GM12865 (cell line): ENCODE data around the gene ARHGEF26.

ENCODE experiments used
- DNase-seq: peaks from one replicate; pipeline ENCODE4 v3.0.0; 2010; ENCODE audit warnings: low read depth
- H3K4me3 ChIP-seq: 2 replicates; pipeline ENCODE4 v1.5.1; 2011; ENCODE audit warnings: mild to moderate bottlenecking, low read depth, low read length, control low read depth
- CTCF ChIP-seq: IDR thresholded peaks from 2 replicates; pipeline ENCODE4 v1.5.1; 2011; ENCODE audit warnings: low read length, control low read depth, low read depth, inconsistent platforms; ENCODE audit not compliant: insufficient read depth; ENCODE audit errors: missing control alignments

ARHGEF26 gene

GRCh38 chr3:154229217-154229590 lies 108.0 kb downstream of the ARHGEF26 start:
- TF ChIP-seq CTCF = no peak
- DNase-seq = no peak
- no peak overlapping the region for H3K4me3 ChIP-seq

GRCh38 chr3:154235330-154235729 lies 114.1 kb downstream of the ARHGEF26 start:
- no peak for DNase-seq
- TF ChIP-seq CTCF = no peak

GRCh38 chr3:154236331-154236730 lies 115.1 kb downstream of the ARHGEF26 start:
- DNase-seq = no peak

More at GRCh38 chr3:154235330-154235729, 114.1 kb downstream of the ARHGEF26 start:
- H3K4me3 ChIP-seq = no peak overlapping the region

GRCh38 chr3:154240235-154240634 lies 119.0 kb downstream of the ARHGEF26 start:
- no peak overlapping the region for H3K4me3 ChIP-seq
- TF ChIP-seq CTCF = no peak
- DNase-seq = no peak

More at GRCh38 chr3:154236331-154236730, 115.1 kb downstream of the ARHGEF26 start:
- no peak overlapping the region for H3K4me3 ChIP-seq
- TF ChIP-seq CTCF = no peak

GRCh38 chr3:154241496-154241895 lies 120.3 kb downstream of the ARHGEF26 start:
- no peak for DNase-seq
- TF ChIP-seq CTCF = no peak
- H3K4me3 ChIP-seq = no peak overlapping the region

- H3K4me3 ChIP-seq = no peak overlapping the region
- TF ChIP-seq CTCF = no peak
- no peak for DNase-seq
These were observed 121.6 kb downstream of the ARHGEF26 start for GRCh38 chr3:154242766-154243165.

GRCh38 chr3:154243353-154243752 lies 122.2 kb downstream of the ARHGEF26 start:
- no peak for DNase-seq
- H3K4me3 ChIP-seq = no peak overlapping the region
- no peak for TF ChIP-seq CTCF
